PFSK-1 (cell line): Measurements from ENCODE around the gene RPL38.

Experiments used
- POLR2AphosphoS5 ChIP-seq: IDR thresholded peaks from 2 replicates; pipeline ENCODE4 v1.6.1; 2012; ENCODE audit warnings: low read depth, mild to moderate bottlenecking, control low read depth, low read length, moderate library complexity
- REST ChIP-seq, 2 experiments: IDR thresholded peaks; 2 replicates each; pipeline versions ENCODE4 v1.6.1 to v1.8.0; 2011 to 2012; ENCODE audit warnings: low read depth in 2 of 2, low read length in 2 of 2, control low read depth in 1 of 2, inconsistent platforms in 1 of 2, mild to moderate bottlenecking in 1 of 2, moderate library complexity in 1 of 2; ENCODE audit not compliant: insufficient read depth in 1 of 2
- TAF1 ChIP-seq: IDR thresholded peaks from 2 replicates; pipeline ENCODE4 v1.6.1; 2012; ENCODE audit warnings: low read length, control low read depth, borderline replicate concordance; ENCODE audit not compliant: insufficient read depth

- TF ChIP-seq POLR2AphosphoS5: no peak
- no peak for TF ChIP-seq TAF1
- peak; percentile 95 to 97 for TF ChIP-seq REST (IDR thresholded peaks at IDR 0.05; ENCODE audit: insufficient read depth in 1 of 2, low read depth in 2 of 2, low read length in 2 of 2)
Measured at GRCh38 chr17:74190807-74191406, 12.6 kb upstream of the RPL38 start.
